Left lung (tissue), 10 donors: Measurements from ENCODE around the gene C14orf180. TPM values are rescaled to one million over a fixed set of nuclear protein-coding genes. Genes with fewer than 3 reads are reported as not detected.

Experiments used
- ATAC-seq: fragments of 200-7000 bp; cut with Tn5 transposase; one replicate; pipeline ENCODE4 v1.9.1; 2020; ENCODE audit warnings: moderate library complexity
- DNase-seq, 4 donors: peaks; one replicate each; pipeline ENCODE4 v3.0.0-alpha.2; 2013 to 2020
- H3K27ac ChIP-seq, 2 donors: fragments of 200-600 bp; sonication (generic) in 1 of 2; one replicate each; pipeline versions ENCODE4 v1.5.0 to v1.8.0; 2020 to 2021
- H3K27me3 ChIP-seq, 2 donors: fragments of 200-600 bp; sonication (generic) in 1 of 2; one replicate each; pipeline versions ENCODE4 v1.5.0 to v1.8.0; 2020 to 2021
- H3K36me3 ChIP-seq, 2 donors: fragments of 200-600 bp; sonication (generic) in 1 of 2; one replicate each; pipeline versions ENCODE4 v1.5.0 to v1.8.0; 2020 to 2021
- H3K4me1 ChIP-seq, 2 donors: fragments of 200-600 bp; one replicate each; pipeline ENCODE4 v1.8.0; 2021
- H3K4me3 ChIP-seq, 2 donors: fragments of 200-600 bp; sonication (generic) in 1 of 2; one replicate each; pipeline versions ENCODE4 v1.5.0 to v1.8.0; 2020 to 2021; ENCODE audit warnings: mild to moderate bottlenecking in 1 of 2
- H3K9me3 ChIP-seq, 2 donors: fragments of 200-600 bp; sonication (generic) in 1 of 2; one replicate each; pipeline versions ENCODE4 v1.5.0 to v1.8.0; 2020 to 2021
- intact Hi-C, 2 donors: fragments of 100-400 bp; cut with DNase I; formaldehyde crosslinking; loops; one replicate each; pipeline versions ENCODE4 v1.11.2 to v1.14.2; 2022
- polyA plus RNA-seq, 6 donors: library from polyadenylated mRNA; unstranded; fragments of 120-200 nt; gene quantifications; one replicate each; pipeline ENCODE4 v1.2.1, GENCODE V29; 2013; ENCODE audit not compliant: insufficient read length in 6 of 6
- total RNA-seq, 2 donors: library from RNA; stranded (reverse); fragmentation: NEBNext Ultra II Directional; extraction: Animal tissue kit (Norgen Biotek cat#: 25700); gene quantifications; one replicate each; pipeline ENCODE4 v1.2.1, GENCODE V29; 2021
- TF ChIP-seq, protein P1 (sequence below), 2 donors: fragments of 200-600 bp; sonication (generic) in 1 of 2; IDR thresholded peaks; one replicate each; pipeline versions ENCODE4 v1.5.0 to v1.8.0; 2021; ENCODE audit warnings: antibody characterized with exemption in 2 of 2
- donor health status: DM: no; HTN: yes; CAD: no.
- donor health status: DM: no; HTN: no; CAD: no.

C14orf180 gene
- total and polyA plus RNA-seq, 8 donors: not detected

DNA sequence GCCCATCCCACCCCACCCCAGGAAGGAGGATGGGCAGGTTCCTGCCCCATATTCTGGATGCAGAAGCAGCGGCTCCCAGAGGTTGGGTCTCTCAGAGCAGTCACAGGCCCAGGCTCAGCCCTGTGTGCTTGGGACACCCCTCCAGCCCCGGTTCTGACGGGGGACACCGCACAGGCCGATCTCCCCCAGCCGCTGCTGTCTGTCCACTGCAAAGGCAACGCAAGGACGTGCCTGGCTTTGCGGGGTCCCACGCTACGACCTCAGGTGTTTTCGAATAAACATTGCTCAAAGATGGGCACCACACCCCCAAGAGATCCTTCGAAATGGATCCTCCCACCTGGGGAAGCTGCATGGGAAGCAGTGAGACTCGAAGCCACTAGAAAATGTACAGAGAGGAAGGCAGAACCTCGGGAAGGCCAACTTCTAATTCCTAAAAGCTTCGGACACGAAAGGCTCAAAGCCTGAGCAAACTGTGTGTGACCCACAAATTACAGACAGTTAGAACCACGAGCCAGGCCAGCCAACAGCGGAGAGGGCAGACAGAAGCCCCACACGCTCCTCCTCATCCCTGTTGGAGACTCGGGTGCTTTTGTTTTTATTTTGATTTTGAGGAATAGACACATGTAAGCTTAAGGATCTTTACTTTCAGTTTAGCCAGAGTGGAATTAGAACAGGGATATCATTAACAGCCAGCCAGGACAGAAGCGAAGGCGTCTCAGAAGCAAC is 10.8 kb downstream of the C14orf180 start:
- ATAC-seq: no peak
- H3K9me3 ChIP-seq: no peaks in the 10 kb centered on the region
- no peak overlapping the region for H3K4me3 ChIP-seq
- TF ChIP-seq, protein P1, sequence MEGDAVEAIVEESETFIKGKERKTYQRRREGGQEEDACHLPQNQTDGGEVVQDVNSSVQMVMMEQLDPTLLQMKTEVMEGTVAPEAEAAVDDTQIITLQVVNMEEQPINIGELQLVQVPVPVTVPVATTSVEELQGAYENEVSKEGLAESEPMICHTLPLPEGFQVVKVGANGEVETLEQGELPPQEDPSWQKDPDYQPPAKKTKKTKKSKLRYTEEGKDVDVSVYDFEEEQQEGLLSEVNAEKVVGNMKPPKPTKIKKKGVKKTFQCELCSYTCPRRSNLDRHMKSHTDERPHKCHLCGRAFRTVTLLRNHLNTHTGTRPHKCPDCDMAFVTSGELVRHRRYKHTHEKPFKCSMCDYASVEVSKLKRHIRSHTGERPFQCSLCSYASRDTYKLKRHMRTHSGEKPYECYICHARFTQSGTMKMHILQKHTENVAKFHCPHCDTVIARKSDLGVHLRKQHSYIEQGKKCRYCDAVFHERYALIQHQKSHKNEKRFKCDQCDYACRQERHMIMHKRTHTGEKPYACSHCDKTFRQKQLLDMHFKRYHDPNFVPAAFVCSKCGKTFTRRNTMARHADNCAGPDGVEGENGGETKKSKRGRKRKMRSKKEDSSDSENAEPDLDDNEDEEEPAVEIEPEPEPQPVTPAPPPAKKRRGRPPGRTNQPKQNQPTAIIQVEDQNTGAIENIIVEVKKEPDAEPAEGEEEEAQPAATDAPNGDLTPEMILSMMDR (IDR thresholded peaks at IDR 0.05): no peak
- peak in 1 of 4 donors; percentile 66 for DNase-seq
- H3K36me3 ChIP-seq: no peaks in the 10 kb centered on the region
- H3K27ac ChIP-seq: no peak overlapping the region
- peaks cover 0 to 86% of the 10 kb centered on the region in 2 donors for H3K27me3 ChIP-seq
- H3K4me1 ChIP-seq: no peaks in the 10 kb centered on the region
- intact Hi-C loops: no loop called here

DNA sequence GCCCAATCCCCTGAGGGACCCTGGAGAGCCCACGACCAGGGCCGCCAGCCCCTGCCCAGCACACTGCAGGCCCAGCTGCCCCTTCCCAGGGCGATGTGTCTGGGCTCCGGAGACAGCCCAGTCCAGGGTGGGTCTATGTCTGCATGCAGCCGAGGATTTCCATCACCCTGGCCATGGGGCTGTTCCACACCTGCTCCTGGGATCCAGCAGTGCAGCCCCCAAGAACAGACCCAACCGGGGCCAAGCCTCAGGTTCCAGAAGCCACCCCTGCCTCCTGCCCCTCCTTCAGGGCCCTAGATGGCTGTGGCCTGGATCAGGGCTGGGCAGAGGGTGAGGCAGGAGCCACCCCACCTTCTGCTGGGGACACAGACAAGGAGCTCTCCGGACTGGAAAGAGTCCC is 11.5 kb downstream of the C14orf180 start:
- no peak overlapping the region for H3K4me3 ChIP-seq
- no peak overlapping the region for H3K27ac ChIP-seq
- DNase-seq (peak in 1 of 4 donors; percentile 37), ATAC-seq (no peak)
- H3K9me3 ChIP-seq: no peaks in the 10 kb centered on the region
- no peaks in the 10 kb centered on the region for H3K36me3 ChIP-seq
- peaks cover 0 to 86% of the 10 kb centered on the region in 2 donors for H3K27me3 ChIP-seq
- H3K4me1 ChIP-seq: no peaks in the 10 kb centered on the region
- intact Hi-C loops: no loop called here
- TF ChIP-seq, protein P1 (IDR thresholded peaks at IDR 0.05): no peak

DNA sequence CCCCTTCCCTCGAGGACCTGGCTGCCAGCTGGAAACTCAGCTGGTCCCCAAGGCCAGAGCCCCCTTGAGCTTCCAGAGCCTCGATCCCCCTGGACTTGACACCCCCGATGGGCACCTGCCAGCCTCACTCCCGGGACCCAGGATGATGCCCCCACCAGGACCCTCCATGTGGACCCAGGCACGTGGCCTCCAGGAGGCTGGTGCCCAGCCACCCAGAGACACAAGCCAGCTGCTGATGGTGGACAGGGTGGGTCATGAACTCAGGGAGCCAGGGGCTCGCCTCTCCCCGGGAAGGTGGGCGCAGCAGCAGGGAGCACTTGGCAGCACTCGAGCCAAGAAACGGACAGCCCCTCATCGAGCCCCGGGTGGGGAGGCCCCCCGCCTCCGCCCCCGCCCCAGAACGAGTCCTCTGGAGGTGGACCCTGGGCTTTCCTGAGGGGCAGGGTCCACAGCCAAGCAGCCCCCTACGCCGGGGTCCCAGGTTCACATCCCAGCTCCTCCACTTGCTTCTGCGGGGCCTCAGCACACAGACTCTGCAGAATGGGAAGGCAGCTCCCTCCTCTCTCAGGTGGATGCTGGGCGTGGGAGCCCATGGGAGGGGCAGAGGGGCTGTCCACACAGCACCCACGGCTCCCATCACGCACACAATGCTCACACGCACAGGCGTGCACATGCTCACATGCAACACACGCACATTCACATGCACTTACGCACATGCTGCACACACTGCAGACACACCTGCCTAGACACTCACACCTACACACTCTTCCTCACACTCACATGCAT is 12.1 kb downstream of the C14orf180 start:
- ATAC-seq: no peak
- intact Hi-C loops: no loop called here
- Histone ChIP-seq H3K4me1 (no peaks in the 10 kb centered on the region), H3K27me3 (peaks cover 0 to 86% of the 10 kb centered on the region in 2 donors), H3K4me3 (no peak overlapping the region), H3K27ac (no peak overlapping the region), H3K36me3 (no peaks in the 10 kb centered on the region), H3K9me3 (no peaks in the 10 kb centered on the region)
- peak in 1 of 4 donors; percentile 73 for DNase-seq
- TF ChIP-seq, protein P1 (IDR thresholded peaks at IDR 0.05): no peak

DNA sequence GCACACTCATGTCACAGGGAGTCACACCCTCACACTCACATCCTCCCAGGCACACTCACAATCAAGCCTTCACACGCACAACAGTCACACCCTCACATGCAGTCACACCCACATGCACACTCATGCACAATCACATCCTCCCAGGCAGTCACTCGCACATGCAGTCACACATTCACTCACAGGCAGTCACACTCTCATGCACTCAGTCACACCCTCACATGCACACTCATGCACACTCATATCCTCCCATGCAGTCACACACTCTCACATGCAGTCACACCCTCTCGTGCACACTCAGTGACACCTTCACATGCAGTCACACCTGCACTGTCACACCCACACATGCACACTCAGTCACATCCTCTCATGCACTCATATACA is 12.7 kb downstream of the C14orf180 start:
- Histone ChIP-seq H3K4me1 (no peaks in the 10 kb centered on the region), H3K27me3 (peaks cover 0 to 86% of the 10 kb centered on the region in 2 donors), H3K9me3 (no peaks in the 10 kb centered on the region), H3K27ac (no peak overlapping the region), H3K4me3 (no peak overlapping the region), H3K36me3 (no peaks in the 10 kb centered on the region)
- DNase-seq (no peak), ATAC-seq (no peak)
- TF ChIP-seq, protein P1 (IDR thresholded peaks at IDR 0.05): no peak
- intact Hi-C loops: no loop called here

DNA sequence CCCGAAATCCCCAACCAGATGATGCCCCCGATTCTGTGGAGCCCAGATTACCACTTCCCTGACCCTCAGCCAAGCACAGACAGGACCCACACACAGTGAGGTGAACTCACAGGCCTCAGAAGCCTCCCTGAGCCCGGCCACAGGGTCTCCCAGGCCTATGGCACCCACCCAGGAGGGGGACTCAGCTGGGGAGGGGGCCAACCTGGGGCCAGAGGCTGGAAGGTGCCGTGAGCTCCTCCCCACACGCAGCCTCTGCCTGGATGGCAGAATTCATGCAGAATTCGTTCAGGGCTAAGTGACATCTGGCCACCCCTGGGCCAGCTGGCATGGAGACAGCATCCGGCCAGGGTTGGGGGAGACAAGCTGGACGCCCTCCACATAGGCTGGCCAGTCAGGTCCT is 13.2 kb downstream of the C14orf180 start:
- peaks cover 0 to 86% of the 10 kb centered on the region in 2 donors for H3K27me3 ChIP-seq
- H3K4me3 ChIP-seq: no peak overlapping the region
- DNase-seq: no peak
- TF ChIP-seq, protein P1 (IDR thresholded peaks at IDR 0.05): no peak
- no peaks in the 10 kb centered on the region for H3K9me3 ChIP-seq
- H3K36me3 ChIP-seq: no peaks in the 10 kb centered on the region
- H3K4me1 ChIP-seq: no peaks in the 10 kb centered on the region
- no peak overlapping the region for H3K27ac ChIP-seq
- no peak for ATAC-seq
- intact Hi-C loops: no loop called here
